RCC 7860 (cell line): ENCODE data around the gene ADAM19.
A peak's percentile ranks its signal among the peaks of the same experiment; 100 is the strongest.

Source experiments
- DNase-seq: peaks from one replicate; pipeline ENCODE4 v3.0.0-alpha.2; 2015; ENCODE audit warnings: low spot score
- FAIRE-seq: peaks from 2 replicates; lab custom pipeline; 2012; peaks lifted over from hg19 to GRCh38; lab: Jason Lieb, UNC

Gene ADAM19

GRCh38 chr5:157519579-157520253 is 55.9 kb downstream of the ADAM19 start:
- FAIRE-seq, result no peak

GRCh38 chr5:157518963-157519362 is 56.6 kb downstream of the ADAM19 start:
- FAIRE-seq (no peak), DNase-seq (no peak)

More at GRCh38 chr5:157519579-157520253, 55.9 kb downstream of the ADAM19 start:
- DNase-seq, result no peak

GRCh38 chr5:157516626-157517325 is 58.8 kb downstream of the ADAM19 start:
- FAIRE-seq, result peak; percentile 88
- DNase-seq, result peak; percentile 84

- DNase-seq (peak; percentile 80), FAIRE-seq (peak; percentile 88)
These were observed 59.6 kb downstream of the ADAM19 start for GRCh38 chr5:157516006-157516405.

GRCh38 chr5:157514974-157515373 is 60.6 kb downstream of the ADAM19 start:
- no peak for FAIRE-seq
- DNase-seq, result no peak

- DNase-seq, result no peak
- FAIRE-seq, result no peak
These were observed 62.4 kb downstream of the ADAM19 start for GRCh38 chr5:157513182-157513581.

GRCh38 chr5:157511651-157512644 is 63.6 kb downstream of the ADAM19 start:
- FAIRE-seq (peak; percentile 89), DNase-seq (peak; percentile 89)

- no peak for DNase-seq
- FAIRE-seq, result no peak
These were observed 64.9 kb downstream of the ADAM19 start for GRCh38 chr5:157510682-157511081.

GRCh38 chr5:157509587-157509986 is 66.0 kb downstream of the ADAM19 start:
- DNase-seq, result no peak
- no peak for FAIRE-seq

- FAIRE-seq (no peak), DNase-seq (no peak)
These were observed 66.5 kb downstream of the ADAM19 start for GRCh38 chr5:157509093-157509492.

- FAIRE-seq, result no peak
- peak; percentile 5 for DNase-seq
These were observed 68.4 kb downstream of the ADAM19 start for GRCh38 chr5:157506981-157507780.

GRCh38 chr5:157506066-157506590 is 69.4 kb downstream of the ADAM19 start:
- DNase-seq (no peak), FAIRE-seq (no peak)

GRCh38 chr5:157505496-157505895 is 70.1 kb downstream of the ADAM19 start:
- DNase-seq, result no peak
- no peak for FAIRE-seq

GRCh38 chr5:157504053-157504452 is 71.5 kb downstream of the ADAM19 start:
- FAIRE-seq, result no peak

GRCh38 chr5:157502143-157502647 is 73.4 kb downstream of the ADAM19 start:
- DNase-seq (no peak), FAIRE-seq (no peak)

More at GRCh38 chr5:157504053-157504452, 71.5 kb downstream of the ADAM19 start:
- DNase-seq, result no peak

- no peak for DNase-seq
- FAIRE-seq, result no peak
These were observed 77.5 kb downstream of the ADAM19 start for GRCh38 chr5:157497875-157498611.

GRCh38 chr5:157496864-157497263 is 78.7 kb downstream of the ADAM19 start:
- no peak for DNase-seq
- no peak for FAIRE-seq

- no peak for DNase-seq
- no peak for FAIRE-seq
These were observed 81.3 kb downstream of the ADAM19 start for GRCh38 chr5:157494178-157494832.

GRCh38 chr5:157492886-157493285 is 82.7 kb downstream of the ADAM19 start:
- no peak for FAIRE-seq
- no peak for DNase-seq
